ENCODE data around the gene LRRC4B.
A peak's percentile ranks its signal among the peaks of the same experiment; 100 is the strongest.

The LRRC4B gene

DNA sequence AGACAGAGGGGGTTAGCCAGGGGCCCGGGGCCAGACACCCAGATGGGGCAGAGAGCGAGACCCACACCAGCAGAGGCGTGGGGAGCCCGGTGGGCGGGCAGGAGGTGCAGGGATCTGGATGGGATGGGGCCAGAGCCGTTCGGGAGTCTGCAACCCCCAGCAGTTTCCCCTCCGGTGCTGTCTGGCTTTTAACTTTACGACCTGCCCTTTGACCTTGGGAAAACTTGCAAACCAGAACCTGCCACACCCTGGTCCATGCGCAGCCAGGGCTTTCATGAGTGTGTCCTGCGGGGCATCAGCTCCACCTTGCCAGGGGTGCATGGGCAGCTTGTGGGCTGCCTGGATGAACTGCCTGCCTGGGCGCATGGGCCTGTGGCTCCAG lies 67.1 kb downstream of the LRRC4B start:
- no peak for DNase-seq

DNA sequence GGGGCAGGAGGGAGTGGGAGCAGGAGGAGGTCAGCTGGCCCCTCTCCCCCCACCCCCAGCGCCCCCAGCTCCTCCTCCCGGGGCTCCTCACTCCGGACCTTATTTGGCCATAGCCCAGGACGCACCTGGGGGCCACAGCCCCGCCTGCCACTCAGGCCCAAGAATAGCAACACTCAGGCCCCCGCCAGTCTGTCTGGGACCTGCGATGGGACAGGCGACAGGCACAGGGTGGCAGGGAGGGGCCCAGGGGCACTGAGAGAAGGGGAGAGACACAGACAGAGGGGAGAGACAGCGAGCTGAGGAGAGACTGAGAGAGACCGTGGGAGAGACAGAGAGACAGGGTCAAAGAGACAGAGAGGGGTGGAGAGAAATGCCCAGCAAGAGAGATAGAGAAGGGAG lies 67.5 kb downstream of the LRRC4B start:
- peak; percentile 58 for DNase-seq

DNA sequence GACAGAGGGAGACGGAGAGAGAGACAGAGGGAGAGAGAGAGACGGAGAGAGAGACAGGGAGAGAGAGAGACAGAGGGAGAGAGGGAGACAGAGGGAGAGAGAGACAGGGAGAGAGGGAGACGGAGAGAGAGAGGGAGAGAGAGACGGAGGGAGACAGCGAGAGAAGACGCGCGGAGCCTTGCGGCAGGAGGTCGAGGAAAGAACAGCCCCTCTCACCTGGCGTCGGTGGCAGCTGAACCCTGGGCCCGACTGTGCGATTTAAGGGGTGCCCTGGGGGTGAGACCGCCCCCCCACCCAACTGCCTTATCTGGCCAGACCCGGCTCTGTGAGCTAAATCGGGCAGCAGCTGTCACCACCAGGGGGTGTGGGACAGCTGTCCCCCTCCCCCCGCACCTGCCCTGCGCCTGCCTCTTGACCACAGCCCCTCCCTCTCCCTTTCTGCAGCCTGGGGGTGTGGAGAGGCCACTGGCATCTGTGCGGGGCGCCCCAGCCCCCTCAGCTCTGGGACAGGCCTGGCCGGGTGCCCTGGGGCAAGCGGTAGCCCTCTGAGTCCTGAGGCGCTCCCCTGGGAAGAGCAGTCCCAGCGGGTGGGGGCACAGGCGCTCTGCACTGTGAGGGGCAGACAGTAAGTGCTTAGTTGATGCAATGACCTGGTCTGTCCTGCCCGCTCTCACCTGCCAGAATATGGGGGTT lies 68.0 kb downstream of the LRRC4B start:
- DNase-seq: peak; percentile 79

DNA sequence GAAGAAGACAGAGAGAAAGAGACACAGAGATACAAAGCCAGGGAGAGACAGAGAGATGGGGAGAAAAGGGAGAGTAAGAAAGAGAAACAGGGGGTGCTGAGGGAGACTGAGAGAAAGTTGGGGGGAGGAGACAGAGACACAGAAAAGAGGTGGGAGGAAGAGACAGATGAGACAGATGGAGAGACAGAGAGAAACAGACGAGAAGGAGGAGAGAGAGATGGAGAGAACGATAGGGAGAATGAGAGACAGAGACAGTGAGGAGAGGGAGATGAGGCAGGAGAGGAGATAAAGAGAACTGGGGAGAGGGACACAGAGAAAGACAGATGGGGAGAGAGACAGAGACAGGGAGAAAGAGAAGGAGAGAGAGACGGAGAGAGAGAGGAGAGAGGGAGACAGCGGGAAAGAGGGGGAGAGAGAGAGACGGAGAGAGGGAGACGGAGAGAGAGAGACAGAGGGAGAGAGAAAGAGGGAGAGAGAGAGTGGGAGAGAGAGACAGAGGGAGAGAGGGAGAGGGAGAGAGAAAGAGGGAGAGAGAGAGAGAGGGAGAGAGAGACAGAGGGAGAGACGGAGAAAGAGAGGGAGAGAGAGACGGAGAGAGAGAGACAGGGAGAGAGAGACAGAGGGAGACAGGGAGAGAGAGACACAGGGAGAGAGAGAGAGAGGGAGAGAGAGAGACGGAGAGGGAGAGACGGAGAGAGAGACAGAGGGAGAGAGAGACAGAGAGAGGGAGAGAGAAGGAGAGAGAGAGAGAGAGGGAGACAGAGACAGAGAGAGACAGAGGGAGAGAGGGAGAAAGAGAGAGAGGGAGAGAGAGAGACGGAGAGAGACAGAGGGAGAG lies 69.8 kb downstream of the LRRC4B start:
- DNase-seq: no peak

DNA sequence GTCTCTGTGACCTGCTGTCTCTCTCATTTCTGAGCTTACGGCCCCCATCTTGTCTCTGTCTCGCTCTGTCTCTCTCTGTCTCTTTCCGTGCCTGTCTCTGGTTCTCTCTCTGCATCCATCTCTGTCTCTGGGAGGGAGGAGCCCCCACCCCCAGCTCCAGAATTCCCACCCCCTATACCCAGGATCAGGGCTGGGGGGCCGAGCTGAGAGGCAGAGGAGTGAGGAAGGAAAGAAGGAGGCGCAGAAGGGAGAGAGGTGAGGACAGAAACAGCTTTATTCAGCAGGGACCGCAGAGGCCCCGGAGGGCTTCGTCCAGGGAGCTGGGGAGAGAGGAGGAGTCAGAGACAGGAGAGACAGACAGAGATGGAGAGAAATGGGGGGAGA lies 71.2 kb downstream of the LRRC4B start:
- DNase-seq: no peak

DNA sequence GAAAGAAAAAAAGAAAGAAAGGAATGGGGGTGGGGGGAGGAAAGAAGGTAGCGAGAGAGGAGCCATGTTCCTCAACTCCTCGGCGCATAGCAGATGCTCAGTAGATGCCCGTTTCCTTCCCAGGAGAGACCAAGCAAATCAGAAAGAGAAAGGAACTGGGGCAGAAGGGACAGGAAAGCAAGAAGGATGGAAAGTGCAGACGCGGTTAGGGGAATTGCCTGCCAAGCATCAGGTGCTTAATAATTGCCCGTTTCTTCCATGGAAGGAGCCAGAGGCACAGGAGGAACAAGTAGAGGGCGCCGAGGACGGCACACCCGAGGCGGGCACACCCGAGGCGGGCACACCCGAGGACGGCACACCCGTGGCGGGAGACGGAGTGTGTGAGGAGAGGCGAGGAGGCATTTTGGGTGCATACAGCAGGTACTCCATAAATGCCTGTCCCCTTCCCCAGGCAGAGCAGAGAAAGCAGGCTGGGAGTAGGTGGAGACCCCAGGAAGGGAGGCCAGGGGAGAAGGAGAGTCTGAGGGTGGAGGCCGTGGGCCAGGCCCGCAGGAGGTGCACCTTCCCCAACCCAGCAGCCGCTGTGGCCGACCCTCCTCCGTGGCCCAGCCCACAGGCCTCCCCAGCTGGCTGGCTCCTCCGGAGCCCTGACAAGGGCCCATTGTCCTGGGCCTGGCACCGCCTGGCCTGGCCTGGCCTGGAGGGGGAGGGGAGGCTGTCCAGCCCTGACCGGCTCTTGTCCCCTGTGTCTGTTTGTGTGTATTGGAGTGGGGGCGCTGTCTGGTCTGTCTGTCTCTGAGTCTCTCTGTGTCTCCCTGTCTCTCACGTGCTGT lies 71.8 kb downstream of the LRRC4B start:
- DNase-seq: no peak

DNA sequence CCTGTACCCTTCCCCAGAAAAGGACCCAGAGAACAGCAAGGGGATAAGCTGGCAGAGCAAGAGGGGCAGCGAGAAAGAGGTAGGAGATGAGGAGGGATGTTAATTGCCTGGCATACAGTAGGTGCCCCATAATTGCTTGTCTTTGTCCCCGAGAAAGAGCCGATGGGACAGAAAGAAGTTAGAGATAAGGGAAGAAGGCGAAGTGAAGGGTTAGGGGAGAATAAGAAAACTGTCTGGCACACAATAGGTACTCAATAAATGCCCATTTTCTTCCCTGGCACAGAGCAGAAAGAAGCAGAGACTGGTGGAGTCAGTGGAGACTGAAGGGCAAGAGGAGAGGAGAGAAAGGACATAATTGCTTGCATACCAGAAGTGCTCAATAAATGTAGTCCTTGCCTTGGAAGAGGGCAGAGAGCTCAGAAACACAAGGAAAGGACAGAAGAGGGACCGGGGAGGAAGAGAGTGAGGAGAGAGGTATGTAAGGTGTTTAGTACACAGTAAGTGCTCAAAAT lies 73.2 kb downstream of the LRRC4B start:
- DNase-seq: no peak

DNA sequence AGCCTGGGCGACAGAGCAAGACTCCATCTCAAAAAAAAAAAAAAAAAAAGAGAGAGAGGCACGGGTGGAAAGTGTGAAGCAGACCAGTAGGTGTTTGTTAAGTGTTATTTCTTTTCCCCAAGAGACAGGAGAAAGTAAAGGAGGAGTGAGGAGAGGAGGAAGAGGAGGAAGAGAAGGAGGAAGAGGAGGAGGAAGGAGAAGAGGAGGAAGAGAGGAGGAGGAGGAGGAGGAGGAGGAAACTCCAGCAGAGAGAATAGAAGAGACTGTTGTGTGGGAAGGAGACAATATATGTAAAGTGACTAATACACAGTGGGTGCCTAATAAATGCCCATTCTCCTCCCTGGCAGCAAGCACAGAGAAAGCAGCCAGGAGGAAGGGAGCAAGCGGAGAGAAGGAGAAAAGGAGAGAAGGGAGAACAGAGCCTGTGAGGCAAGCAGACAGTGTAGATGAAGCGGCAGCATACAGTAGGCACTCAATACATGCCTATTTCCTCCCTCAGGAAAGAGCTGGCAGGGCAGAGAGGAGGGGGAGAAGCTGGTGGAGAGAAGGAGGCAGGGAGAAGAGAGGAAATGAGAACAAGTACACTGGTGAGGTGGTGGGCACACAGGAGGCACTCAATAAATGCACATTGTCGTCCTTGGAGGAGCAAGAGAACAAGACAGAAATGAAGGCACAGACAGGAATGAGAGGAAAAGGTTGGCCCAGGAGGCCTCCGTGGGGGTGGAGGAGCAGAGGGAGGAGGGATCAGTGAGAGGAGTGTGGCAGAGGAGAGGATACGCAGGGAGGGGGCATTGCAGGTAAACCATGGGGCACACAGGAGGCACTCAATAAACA lies 73.8 kb downstream of the LRRC4B start:
- DNase-seq: no peak

DNA sequence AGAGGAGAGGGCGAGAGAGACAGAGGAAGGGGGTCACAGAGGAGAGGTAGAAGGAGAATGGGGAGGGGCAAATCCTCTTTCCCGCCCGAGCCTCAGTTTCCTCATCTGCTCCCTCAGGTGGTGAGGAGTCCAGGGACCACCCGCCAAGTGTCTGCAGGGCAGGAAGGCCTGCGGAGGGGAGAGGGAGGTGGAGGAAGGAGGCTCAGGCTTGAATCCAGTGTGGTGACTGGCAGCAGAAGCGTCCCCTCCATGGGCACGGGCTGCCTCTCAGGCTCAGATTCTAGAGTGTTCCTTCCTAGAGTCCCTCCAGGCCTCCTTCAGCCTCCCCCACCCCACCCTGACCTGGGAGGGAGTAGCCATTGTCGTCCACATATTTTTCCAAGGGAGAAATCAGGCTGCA lies 75.1 kb downstream of the LRRC4B start:
- no peak for DNase-seq

DNA sequence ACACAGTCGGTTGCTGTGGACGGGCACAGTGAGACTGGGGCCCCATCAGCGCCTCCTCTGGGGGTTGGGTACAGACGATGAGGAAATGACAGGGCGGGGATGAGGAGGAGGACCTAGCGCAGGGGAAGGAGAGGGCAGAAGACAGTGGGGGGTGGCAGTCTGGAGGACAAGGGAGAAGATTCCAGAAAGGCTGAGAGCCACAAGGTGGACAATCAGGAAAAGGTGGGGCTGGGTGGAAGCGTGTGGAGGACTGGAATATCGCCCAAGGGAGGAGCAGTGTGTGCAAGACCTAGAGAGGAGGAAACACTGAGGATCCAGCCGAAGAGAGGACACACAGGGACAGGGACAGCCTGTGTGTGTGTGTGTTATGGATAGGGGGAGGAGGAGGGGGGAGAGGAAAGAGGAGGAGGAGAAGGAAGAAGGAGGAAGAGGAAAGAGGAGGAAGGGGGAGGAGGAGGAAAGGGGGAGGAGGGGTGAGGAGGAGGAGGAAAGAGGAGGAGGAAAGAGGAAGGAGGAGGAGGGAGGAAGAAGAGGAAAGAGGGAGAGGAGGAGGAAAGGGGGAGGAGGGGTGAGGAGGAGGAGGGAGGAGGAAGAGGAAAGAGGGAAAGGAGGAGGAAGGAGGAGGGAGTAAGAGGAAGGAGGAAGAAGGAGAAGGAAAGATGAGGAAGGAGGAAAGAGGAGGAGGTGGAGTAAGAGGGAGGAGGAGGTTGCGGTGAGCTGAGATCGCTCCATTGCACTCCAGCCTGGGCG lies 75.8 kb downstream of the LRRC4B start:
- no peak for DNase-seq

DNA sequence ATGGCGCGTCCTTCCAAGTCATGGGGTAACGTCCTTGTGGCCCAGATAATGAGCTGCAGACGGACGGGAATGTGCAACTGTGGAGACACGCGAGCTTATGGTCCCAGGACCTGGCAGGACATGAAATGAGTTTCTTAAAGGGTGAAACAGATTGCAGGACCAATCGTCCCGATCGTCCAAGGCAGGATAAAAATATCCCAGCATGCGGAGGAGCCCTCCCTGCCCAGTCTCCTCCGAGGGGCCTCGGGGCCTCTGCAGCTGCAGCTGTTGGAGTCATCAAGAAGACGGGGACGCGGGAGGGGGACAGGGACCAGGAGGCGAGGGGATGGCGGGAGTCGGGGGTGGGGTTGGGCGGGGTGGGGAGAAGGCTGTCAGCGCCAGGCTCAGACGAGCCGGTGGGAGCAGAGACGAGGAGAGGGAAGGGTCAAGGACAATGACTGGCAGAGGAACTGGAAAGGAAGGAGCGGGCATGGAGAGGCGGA lies 77.2 kb downstream of the LRRC4B start:
- DNase-seq: peak; percentile 80

DNA sequence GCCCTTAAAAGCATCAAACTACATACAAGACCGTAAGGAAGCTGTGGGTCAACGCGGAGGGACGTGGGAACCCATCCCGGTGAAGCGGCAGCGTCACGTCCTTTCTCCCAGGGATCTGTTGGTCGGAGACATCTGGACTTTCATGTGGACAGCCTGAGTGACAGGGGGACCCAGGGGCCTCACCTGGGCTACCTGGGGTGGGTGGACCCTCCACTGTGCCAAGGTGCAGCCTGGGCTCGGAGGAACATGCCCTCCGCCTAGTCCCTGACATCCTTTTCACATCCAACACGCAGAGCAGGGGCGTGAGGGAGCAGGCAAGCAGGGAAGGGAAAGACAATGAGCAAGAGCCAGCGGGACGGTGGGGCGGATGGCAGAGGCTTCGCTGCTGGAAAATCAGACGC lies 77.8 kb downstream of the LRRC4B start:
- DNase-seq: no peak

DNA sequence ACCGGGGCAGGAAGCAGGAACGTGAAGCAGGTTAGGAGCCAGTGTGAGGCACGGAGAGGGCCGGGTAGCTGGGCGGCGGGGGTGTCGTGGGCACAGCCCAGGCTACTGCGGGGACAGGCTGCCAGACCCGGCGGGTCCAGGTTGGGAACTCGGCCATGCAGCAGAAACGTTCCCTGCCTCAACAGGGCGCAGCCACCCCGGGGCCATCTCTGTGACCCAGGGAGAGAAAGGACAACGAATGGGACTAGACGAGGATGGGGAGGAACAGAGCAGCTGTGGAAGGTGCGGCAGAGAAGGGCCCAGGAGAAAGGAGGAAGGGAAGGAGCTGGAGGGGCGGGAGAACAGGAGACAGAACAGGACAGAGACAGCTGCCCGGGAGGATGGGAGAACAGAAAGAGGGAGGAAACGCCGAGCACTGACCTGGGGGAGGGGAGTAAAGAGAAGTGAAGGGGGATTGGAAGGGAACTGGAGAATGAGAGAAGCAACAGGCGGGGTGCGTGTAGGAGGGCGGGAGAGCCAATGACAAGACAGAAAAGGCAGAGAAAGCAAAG lies 78.7 kb downstream of the LRRC4B start:
- DNase-seq: no peak

DNA sequence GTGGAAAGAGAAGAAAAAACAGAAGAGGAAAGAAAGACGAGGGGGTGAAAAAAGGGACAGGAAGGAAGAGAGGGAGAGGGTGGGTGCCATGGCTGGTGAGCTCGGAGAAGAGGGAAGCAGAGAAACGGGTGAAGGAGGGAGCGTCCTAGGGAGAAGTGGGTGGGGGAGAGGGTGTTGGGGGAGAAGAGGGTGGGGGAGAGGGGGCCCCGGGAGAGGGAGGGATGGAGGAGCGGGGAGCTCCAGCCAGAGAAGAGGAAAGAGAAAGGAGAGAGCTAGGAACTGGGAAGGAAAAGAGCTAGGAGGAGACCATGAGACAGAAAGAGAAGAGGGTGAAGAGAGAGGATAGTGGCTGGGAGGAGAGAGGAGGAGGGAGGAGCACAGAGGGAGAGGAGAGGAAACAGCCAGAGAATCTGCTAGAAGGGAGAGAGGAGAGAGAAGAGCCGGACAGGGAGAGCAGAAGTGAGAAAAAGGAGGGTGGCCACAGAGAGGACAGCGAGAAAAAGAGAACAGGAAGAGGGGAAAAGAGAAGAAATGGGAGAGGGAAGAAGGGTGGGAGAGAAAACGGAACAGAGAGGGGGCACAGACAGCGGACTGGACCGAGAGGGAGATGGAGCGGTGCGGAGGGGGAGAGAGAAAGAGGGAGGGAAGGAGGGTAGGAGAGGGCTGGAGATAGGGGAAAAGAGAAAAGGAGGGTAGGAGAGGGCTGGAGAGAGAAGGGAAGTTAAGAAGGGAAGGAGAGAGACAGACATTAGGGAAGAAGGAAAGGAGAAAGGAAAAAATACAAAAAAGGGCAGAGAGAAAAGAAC lies 79.6 kb downstream of the LRRC4B start:
- no peak for DNase-seq

DNA sequence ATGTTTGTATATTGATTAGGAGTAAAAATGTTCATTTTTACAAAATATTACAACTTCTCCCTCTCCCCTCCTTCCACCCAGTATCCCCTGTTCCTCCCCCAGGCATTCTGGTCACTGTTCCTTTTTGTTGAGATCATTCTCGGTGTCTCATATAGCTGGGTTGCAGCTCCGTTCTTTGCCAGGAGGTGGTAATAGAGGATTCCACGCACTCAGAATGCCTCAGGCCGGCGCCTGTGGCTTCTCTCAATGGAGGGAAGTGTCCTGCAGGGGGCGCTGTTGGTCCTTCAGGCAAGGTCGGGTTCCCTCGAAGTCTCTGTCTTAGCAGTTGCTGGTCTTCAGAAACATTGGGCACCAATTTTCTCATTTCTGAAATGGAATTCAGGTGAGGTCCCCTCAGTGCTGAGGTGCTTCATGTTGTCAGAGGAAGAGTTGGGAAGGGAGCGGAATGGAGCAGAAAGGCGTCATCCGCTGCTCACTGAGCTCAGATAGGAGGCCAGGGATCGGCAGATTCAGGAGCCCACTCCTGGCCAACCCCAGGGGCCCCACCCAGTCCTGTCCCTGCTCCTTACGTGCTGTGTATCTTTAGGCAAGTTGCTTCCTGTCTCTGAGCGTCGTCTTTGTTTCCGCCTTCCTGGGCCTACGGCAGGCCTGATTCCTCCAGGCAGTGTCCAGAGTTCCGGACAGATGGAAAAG lies 81.3 kb downstream of the LRRC4B start:
- no peak for DNase-seq

DNA sequence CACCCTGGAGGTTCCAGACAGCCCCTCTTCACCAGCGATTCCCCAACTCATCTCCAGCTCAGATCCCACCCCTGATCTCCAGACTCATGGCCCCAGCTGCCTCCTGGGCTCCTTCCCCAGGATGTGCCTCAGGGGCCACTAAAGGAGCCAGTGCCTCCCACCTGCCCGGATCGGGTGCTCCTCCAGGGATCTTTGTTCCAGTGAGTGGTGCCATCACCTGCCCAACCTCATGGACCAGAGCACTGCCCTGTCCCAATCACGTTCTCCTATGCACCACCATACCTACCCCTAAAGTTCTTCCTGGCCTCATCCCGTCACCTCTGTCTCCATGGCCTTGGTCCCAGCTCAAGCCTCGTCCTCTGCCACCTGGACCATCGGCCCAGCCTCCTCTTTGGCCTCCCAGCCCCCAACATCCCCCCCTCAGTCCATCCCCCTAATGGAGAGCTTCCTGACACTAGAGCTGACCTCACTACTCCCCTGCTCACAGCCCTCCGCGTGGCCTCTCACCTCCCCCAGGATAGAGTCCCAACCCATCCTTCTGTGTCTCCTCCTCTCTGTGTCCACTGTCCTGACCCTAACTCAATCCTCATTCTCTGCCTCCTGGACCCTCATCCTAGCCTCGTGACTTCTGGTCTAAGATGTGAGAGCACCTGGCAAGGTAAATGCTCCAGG lies 82.8 kb downstream of the LRRC4B start:
- no peak for DNase-seq

DNA sequence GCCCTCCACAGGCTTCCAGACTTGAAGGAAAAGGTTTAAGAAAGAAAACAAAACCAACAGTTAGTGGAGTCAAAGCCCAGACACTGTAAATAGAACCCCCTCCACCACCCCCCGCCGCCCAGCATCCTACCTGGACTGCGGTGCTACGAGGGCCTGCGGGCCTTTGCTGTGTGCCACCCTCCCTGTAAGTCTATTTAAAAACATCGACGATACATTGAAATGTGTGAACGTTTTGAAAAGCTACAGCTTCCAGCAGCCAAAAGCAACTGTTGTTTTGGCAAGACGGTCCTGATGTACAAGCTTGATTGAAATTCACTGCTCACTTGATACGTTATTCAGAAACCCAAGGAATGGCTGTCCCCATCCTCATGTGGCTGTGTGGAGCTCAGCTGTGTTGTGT lies 85.3 kb downstream of the LRRC4B start:
- no peak for DNase-seq

DNA sequence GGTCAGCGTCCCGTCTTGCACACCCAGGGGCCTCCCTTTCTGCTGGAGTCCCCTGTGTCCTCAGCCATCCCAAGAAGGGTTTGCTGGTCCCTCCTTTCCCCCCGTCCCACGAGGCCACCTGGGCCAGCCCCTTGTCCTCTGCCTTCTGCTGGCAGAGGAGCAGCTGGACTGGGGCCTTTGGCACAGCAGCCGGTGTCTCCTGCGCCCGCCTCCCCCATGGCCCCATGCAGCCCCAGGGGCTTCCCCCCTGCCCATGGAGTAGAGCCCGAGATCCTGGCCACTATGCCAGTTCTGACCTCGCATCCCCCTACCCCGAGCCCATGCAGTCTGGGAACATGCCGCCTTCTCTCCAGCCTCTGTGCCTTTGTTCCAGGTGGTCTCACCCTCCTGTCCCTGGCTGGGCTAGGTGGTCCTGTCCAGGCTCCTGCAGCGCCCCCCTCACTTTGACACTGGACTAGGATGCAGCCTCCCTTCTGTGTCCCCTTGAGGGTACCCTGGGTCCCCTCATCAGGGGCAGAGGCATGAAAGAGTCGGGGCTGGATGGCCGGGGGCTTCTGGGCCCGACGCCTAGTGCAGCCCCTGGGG lies 85.9 kb downstream of the LRRC4B start:
- DNase-seq: no peak

Measured in right forelimb (tissue), 1 donor.